HCT116 (cell line): Measurements from ENCODE around the gene CBFA2T3. TPM values are rescaled to one million over a fixed set of nuclear protein-coding genes. Genes with fewer than 3 reads are reported as not detected.

Source experiments
- ATAC-seq: fragments of 200-7000 bp; cut with Tn5 transposase; 2 replicates; pipeline ENCODE4 v1.9.1; 2020; ENCODE audit warnings: mild to moderate bottlenecking, moderate library complexity
- BruUV-seq: library from RNA; stranded (reverse); fragments of 400-500 nt; replicated peaks from 2 replicates; lab custom pipeline; 2021; lab: Mats Ljungman, UMichigan
- CTCF ChIA-PET: fragments of 300-600 bp; sonication (Branson Sonifier 250); formaldehyde crosslinking; loops from one replicate; lab custom pipeline; 2021; ENCODE audit warnings: antibody characterized with exemption; lab: Charles Lee
- POLR2A ChIA-PET: fragments of 300-600, 350-600 bp; sonication (Branson Sonifier 250); formaldehyde crosslinking; loops from one replicate; lab custom pipeline; 2021; ENCODE audit warnings: antibody characterized with exemption; lab: Charles Lee
- RAD21 ChIA-PET, 2 experiments: fragments of 300-600 bp; sonication (Branson Sonifier 250); formaldehyde crosslinking; loops; one replicate each; lab custom pipeline; 2023; ENCODE audit warnings: low total read pairs in 2 of 2; ENCODE audit not compliant: uncharacterized antibody in 2 of 2, unreplicated experiment in 2 of 2, low non-redundant PET in 1 of 2; lab: Charles Lee
- DNase-seq: peaks from one replicate; pipeline ENCODE4 v3.0.0-alpha.2; 2010; ENCODE audit warnings: low read depth, low spot score
- H2AFZ ChIP-seq: fragments of 200-600 bp; shearing (Covaris generic), sonication (generic); 2 replicates; pipeline ENCODE4 v1.6.1; 2017; ENCODE audit warnings: low read depth, mixed run types, mixed read lengths, antibody characterized with exemption, low read length; ENCODE audit not compliant: poor library complexity, severe bottlenecking
- H3K27ac ChIP-seq: 2 replicates; pipeline ENCODE4 v1.5.1; 2012; ENCODE audit warnings: low read depth, low read length
- H3K27me3 ChIP-seq: fragments of 200-600 bp; sonication (generic); 2 replicates; pipeline ENCODE4 v1.6.1; 2016; ENCODE audit warnings: mixed run types, low read length, mixed read lengths; ENCODE audit not compliant: insufficient read depth
- H3K36me3 ChIP-seq, 2 experiments: fragments of 200-500 bp in 1 of 2; fragments of 200-600 bp in 1 of 2; sonication (Bioruptor generic) in 1 of 2; sonication (generic) in 1 of 2; 2 replicates each; pipeline versions ENCODE4 v1.5.1 to v1.6.1; 2014 to 2016; ENCODE audit warnings: low read length in 2 of 2, inconsistent platforms in 1 of 2, mixed read lengths in 1 of 2, mixed run types in 1 of 2; ENCODE audit not compliant: insufficient read depth in 2 of 2, control insufficient read depth in 1 of 2
- H3K4me1 ChIP-seq, 2 experiments: fragments of 200-600 bp in 1 of 2; sonication (generic) in 1 of 2; 2 replicates each; pipeline versions ENCODE4 v1.5.1 to v1.6.1; 2012 to 2017; ENCODE audit warnings: low read length in 2 of 2, inconsistent platforms in 1 of 2, mild to moderate bottlenecking in 1 of 2, mixed read lengths in 1 of 2, mixed run types in 1 of 2, moderate library complexity in 1 of 2; ENCODE audit not compliant: insufficient read depth in 2 of 2, control insufficient read depth in 1 of 2
- H3K4me2 ChIP-seq: fragments of 200-600 bp; sonication (generic); 2 replicates; pipeline ENCODE4 v1.6.1; 2017; ENCODE audit warnings: mixed run types, low read length, mixed read lengths
- H3K4me3 ChIP-seq, 2 experiments: fragments of 200-600 bp in 1 of 2; sonication (generic) in 1 of 2; replicated peaks in 1 of 2; 2 replicates each; pipeline ENCODE4 v1.5.1; 2011 to 2016; ENCODE audit warnings: low read length in 2 of 2, control low read depth in 1 of 2, low read depth in 1 of 2, mild to moderate bottlenecking in 1 of 2, mixed read lengths in 1 of 2, mixed run types in 1 of 2
- H3K79me2 ChIP-seq: fragments of 200-600 bp; sonication (generic); 2 replicates; pipeline ENCODE4 v1.6.1; 2017; ENCODE audit warnings: mild to moderate bottlenecking, mixed run types, low read length, moderate library complexity, mixed read lengths; ENCODE audit not compliant: insufficient read depth
- H3K9ac ChIP-seq: fragments of 200-600 bp; sonication (generic); 2 replicates; pipeline ENCODE4 v1.6.1; 2016; ENCODE audit warnings: low read length, mixed read lengths
- H3K9me2 ChIP-seq: fragments of 200-600 bp; sonication (generic), shearing (Covaris generic); 2 replicates; pipeline ENCODE4 v1.6.1; 2017; ENCODE audit warnings: mixed run types, mild to moderate bottlenecking, moderate library complexity; ENCODE audit not compliant: insufficient read depth
- H3K9me3 ChIP-seq, 2 experiments: fragments of 200-500 bp in 1 of 2; fragments of 200-600 bp in 1 of 2; sonication (Bioruptor generic) in 1 of 2; sonication (generic) in 1 of 2; 2 replicates each; pipeline ENCODE4 v1.6.1; 2014 to 2017; ENCODE audit warnings: low read length in 2 of 2, mixed read lengths in 2 of 2, inconsistent platforms in 1 of 2, low read depth in 1 of 2, mild to moderate bottlenecking in 1 of 2, mixed run types in 1 of 2, moderate library complexity in 1 of 2; ENCODE audit not compliant: control insufficient read depth in 1 of 2, insufficient read depth in 1 of 2
- H4K20me1 ChIP-seq: fragments of 200-600 bp; sonication (generic), shearing (Covaris generic); 2 replicates; pipeline ENCODE4 v1.6.1; 2017; ENCODE audit warnings: mixed run types, mild to moderate bottlenecking, moderate library complexity; ENCODE audit not compliant: insufficient read depth
- CBX3 ChIP-seq: IDR thresholded peaks from 2 replicates; pipeline ENCODE4 v1.6.1; 2012; ENCODE audit warnings: low read depth
- EZH2phosphoT487 ChIP-seq: fragments of 200-600 bp; IDR thresholded peaks from 2 replicates; pipeline ENCODE4 v1.6.1; 2018; ENCODE audit warnings: antibody characterized with exemption, borderline replicate concordance
- POLR2AphosphoS5 ChIP-seq: IDR thresholded peaks from 2 replicates; pipeline ENCODE4 v1.6.1; 2011; ENCODE audit warnings: mild to moderate bottlenecking, low read depth, low read length, moderate library complexity
- SIN3A ChIP-seq: IDR thresholded peaks from 2 replicates; pipeline ENCODE4 v1.6.1; 2012; ENCODE audit warnings: low read depth
- SP1 ChIP-seq: IDR thresholded peaks from 2 replicates; pipeline ENCODE4 v1.6.1; 2012; ENCODE audit warnings: low read depth
- SRF ChIP-seq: IDR thresholded peaks from 2 replicates; pipeline ENCODE4 v1.6.1; 2012; ENCODE audit warnings: low read depth
- TCF7L2 ChIP-seq: IDR thresholded peaks from 2 replicates; pipeline ENCODE4 v1.7.0; 2011; ENCODE audit warnings: borderline replicate concordance, inconsistent platforms; ENCODE audit not compliant: insufficient read depth, insufficient read length; ENCODE audit errors: extremely low read depth
- ZFX ChIP-seq: fragments of 450-650 bp; IDR thresholded peaks from 2 replicates; pipeline ENCODE4 v1.6.1; 2017
- intact Hi-C: fragments of 100-400 bp; cut with micrococcal nuclease; formaldehyde crosslinking; loops from 2 replicates; pipeline ENCODE4 v1.10.0; 2022
- total RNA-seq: library from RNA; stranded (reverse); gene quantifications from one replicate; pipeline ENCODE4 v1.2.1, GENCODE V29; 2021; ENCODE audit not compliant: unreplicated experiment
- TF ChIP-seq, protein P1 (sequence below), 3 experiments: fragments of 200-600 bp in 1 of 3; sonication (generic) in 1 of 3; IDR thresholded peaks in 2 of 3; conservative IDR thresholded peaks in 1 of 3; 2 replicates each; pipeline ENCODE4 v1.5.1; 2012 to 2017; ENCODE audit warnings: low read depth in 2 of 3, low read length in 2 of 3, antibody characterized with exemption in 1 of 3, borderline replicate concordance in 1 of 3, control low read depth in 1 of 3, mild to moderate bottlenecking in 1 of 3, mixed read lengths in 1 of 3, mixed run types in 1 of 3, moderate library complexity in 1 of 3; ENCODE audit not compliant: insufficient read depth in 1 of 3
- TF ChIP-seq, protein P2 (sequence below): IDR thresholded peaks from 2 replicates; pipeline ENCODE4 v1.6.1; 2012; ENCODE audit warnings: low read depth
- TF ChIP-seq, protein P3 (sequence below): IDR thresholded peaks from 2 replicates; pipeline ENCODE4 v1.6.1; 2012

Gene CBFA2T3
- total RNA-seq, 1 experiment from 2014 or later, result 19.1 TPM

DNA sequence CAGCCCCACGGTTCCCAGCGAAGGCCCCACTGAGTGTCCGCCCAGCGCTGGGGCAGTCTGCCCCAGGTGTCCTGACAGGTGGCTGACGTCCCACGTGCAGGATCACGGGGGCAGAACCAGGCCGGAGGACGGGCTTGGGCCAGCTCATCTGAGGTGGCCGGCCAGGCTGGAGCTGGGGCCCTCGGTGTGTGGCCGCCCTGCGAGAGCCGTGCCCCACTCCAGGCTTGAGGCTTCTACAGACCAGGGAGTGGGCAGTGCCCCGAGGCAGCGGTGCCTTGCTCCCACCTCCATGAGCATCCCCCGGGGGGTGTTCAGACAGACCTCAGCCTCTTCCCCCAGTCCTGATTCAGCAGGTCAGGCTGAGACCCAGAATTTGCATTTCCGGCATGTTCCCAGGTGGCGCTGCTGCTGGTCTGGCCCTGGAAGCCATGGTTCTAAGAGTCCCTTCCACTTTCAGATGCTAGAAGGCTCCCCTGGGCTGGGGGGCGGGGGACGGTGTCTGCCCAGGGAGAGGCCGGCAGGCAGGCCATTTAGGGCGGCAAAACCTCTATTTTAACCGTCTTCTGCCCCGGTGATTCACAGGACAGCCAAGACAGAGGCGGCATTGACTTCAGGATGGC is 75.2 kb downstream of the CBFA2T3 start:
- BruUV-seq, result no TSS peak
- RAD21 ChIA-PET, result no interaction called here
- CTCF ChIA-PET, result no interaction called here
- DNase-seq (no peak), ATAC-seq (no peak)
- H3K9me3 ChIP-seq, result no peaks in the 10 kb centered on the region
- no peaks in the 10 kb centered on the region for H3K27me3 ChIP-seq
- no peaks in the 10 kb centered on the region; a peak in 1 of 4 replicates for H3K36me3 ChIP-seq
- H3K9me2 ChIP-seq, result no peaks in the 10 kb centered on the region
- no peak overlapping the region for H3K9ac ChIP-seq
- no peaks in the 10 kb centered on the region for H4K20me1 ChIP-seq
- no peak overlapping the region; the same call in 1 of the 2 replicates for H3K27ac ChIP-seq
- intact Hi-C loops, result no loop called here
- H3K4me2 ChIP-seq, result no peak overlapping the region
- POLR2A ChIA-PET, result no interaction called here
- H3K79me2 ChIP-seq, result no peaks in the 10 kb centered on the region
- H2AFZ ChIP-seq, result no peak overlapping the region
- peaks cover 2 to 18% of the 10 kb centered on the region in 2 experiments; a peak in 3 of 4 replicates for H3K4me1 ChIP-seq
- TF ChIP-seq, protein P1, sequence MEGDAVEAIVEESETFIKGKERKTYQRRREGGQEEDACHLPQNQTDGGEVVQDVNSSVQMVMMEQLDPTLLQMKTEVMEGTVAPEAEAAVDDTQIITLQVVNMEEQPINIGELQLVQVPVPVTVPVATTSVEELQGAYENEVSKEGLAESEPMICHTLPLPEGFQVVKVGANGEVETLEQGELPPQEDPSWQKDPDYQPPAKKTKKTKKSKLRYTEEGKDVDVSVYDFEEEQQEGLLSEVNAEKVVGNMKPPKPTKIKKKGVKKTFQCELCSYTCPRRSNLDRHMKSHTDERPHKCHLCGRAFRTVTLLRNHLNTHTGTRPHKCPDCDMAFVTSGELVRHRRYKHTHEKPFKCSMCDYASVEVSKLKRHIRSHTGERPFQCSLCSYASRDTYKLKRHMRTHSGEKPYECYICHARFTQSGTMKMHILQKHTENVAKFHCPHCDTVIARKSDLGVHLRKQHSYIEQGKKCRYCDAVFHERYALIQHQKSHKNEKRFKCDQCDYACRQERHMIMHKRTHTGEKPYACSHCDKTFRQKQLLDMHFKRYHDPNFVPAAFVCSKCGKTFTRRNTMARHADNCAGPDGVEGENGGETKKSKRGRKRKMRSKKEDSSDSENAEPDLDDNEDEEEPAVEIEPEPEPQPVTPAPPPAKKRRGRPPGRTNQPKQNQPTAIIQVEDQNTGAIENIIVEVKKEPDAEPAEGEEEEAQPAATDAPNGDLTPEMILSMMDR (IDR thresholded peaks at IDR 0.05 in 2 of 3, conservative IDR thresholded peaks at IDR 0.05 in 1 of 3; ENCODE audit: borderline replicate concordance in 1 of 3, insufficient read depth in 1 of 3, low read depth in 2 of 3, low read length in 2 of 3), result no peak
- no peak for TF ChIP-seq CBX3
- TF ChIP-seq, protein P2, sequence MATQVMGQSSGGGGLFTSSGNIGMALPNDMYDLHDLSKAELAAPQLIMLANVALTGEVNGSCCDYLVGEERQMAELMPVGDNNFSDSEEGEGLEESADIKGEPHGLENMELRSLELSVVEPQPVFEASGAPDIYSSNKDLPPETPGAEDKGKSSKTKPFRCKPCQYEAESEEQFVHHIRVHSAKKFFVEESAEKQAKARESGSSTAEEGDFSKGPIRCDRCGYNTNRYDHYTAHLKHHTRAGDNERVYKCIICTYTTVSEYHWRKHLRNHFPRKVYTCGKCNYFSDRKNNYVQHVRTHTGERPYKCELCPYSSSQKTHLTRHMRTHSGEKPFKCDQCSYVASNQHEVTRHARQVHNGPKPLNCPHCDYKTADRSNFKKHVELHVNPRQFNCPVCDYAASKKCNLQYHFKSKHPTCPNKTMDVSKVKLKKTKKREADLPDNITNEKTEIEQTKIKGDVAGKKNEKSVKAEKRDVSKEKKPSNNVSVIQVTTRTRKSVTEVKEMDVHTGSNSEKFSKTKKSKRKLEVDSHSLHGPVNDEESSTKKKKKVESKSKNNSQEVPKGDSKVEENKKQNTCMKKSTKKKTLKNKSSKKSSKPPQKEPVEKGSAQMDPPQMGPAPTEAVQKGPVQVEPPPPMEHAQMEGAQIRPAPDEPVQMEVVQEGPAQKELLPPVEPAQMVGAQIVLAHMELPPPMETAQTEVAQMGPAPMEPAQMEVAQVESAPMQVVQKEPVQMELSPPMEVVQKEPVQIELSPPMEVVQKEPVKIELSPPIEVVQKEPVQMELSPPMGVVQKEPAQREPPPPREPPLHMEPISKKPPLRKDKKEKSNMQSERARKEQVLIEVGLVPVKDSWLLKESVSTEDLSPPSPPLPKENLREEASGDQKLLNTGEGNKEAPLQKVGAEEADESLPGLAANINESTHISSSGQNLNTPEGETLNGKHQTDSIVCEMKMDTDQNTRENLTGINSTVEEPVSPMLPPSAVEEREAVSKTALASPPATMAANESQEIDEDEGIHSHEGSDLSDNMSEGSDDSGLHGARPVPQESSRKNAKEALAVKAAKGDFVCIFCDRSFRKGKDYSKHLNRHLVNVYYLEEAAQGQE, result no peak
- TF ChIP-seq POLR2AphosphoS5, result no peak
- TF ChIP-seq, protein P3, sequence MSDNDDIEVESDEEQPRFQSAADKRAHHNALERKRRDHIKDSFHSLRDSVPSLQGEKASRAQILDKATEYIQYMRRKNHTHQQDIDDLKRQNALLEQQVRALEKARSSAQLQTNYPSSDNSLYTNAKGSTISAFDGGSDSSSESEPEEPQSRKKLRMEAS, result no peak
- TF ChIP-seq ZFX, result no peak
- TF ChIP-seq TCF7L2, result no peak
- TF ChIP-seq EZH2phosphoT487, result no peak
- no peak for TF ChIP-seq SRF
- TF ChIP-seq SP1, result no peak
- no peak for TF ChIP-seq SIN3A
- H3K4me3 ChIP-seq, result no peak overlapping the region
